ENCODE results near the gene SLC36A3. TPM values are rescaled to one million over a fixed set of nuclear protein-coding genes. Genes with fewer than 3 reads are reported as not detected.

SLC36A3 gene
- total and polyA plus RNA-seq, 4 experiments from 2014 or later: not detected

GRCh38 chr5:151318850-151319732, 15.5 kb upstream of the SLC36A3 start:
- H3K4me3 Mint-ChIP-seq: no peak overlapping the region
- Histone ChIP-seq H3K27me3 (ENCODE audit: insufficient read depth, low read length) (no peaks in the 10 kb centered on the region), H3K36me3 (ENCODE audit: insufficient read depth, low read length) (no peaks in the 10 kb centered on the region), H3K4me3 (ENCODE audit: low read length in 2 of 2) (no peak overlapping the region), H3K9me3 (ENCODE audit: control insufficient read depth in 1 of 2, low read length in 2 of 2) (no peaks in the 10 kb centered on the region), H3K4me1 (ENCODE audit: insufficient read depth, low read length) (no peaks in the 10 kb centered on the region), H3K27ac (ENCODE audit: low read depth, low read length) (no peak overlapping the region)
- ChIA-PET POLR2A (ENCODE audit: partially characterized antibody) (no interaction called here), CTCF (ENCODE audit: partially characterized antibody) (no interaction called here)
- H3K27me3 Mint-ChIP-seq: peaks cover 7 to 12% of the 10 kb centered on the region in 2 donors
- H3K36me3 Mint-ChIP-seq: no peaks in the 10 kb centered on the region
- peaks cover 0 to 4% (median 1%) of the 10 kb centered on the region in 4 donors for H3K4me1 Mint-ChIP-seq
- H3K27ac Mint-ChIP-seq: no peak overlapping the region
- no peak for DNase-seq
- no peaks in the 10 kb centered on the region for H3K9me3 Mint-ChIP-seq
- intact Hi-C loops (cut with micrococcal nuclease): loop anchor here (5.0 to 10.0 kb wide), 4 partner anchors 97 to 194 kb away; partner anchors contain the start of genes ANXA6 and CCDC69

GRCh38 chr5:151317871-151318270, 14.3 kb upstream of the SLC36A3 start:
- Histone ChIP-seq H3K36me3 (ENCODE audit: insufficient read depth, low read length) (no peaks in the 10 kb centered on the region), H3K27me3 (ENCODE audit: insufficient read depth, low read length) (no peaks in the 10 kb centered on the region), H3K4me1 (ENCODE audit: insufficient read depth, low read length) (no peaks in the 10 kb centered on the region), H3K27ac (ENCODE audit: low read depth, low read length) (no peak overlapping the region), H3K4me3 (ENCODE audit: low read length in 2 of 2) (no peak overlapping the region), H3K9me3 (ENCODE audit: control insufficient read depth in 1 of 2, low read length in 2 of 2) (no peaks in the 10 kb centered on the region)
- Mint-ChIP-seq H3K27me3 (peaks cover 6 to 8% of the 10 kb centered on the region in 2 donors), H3K27ac (peak overlapping the region in 1 of 7 donors; percentile 23), H3K9me3 (no peaks in the 10 kb centered on the region), H3K36me3 (no peaks in the 10 kb centered on the region), H3K4me1 (peaks cover 0 to 4% (median 1%) of the 10 kb centered on the region in 4 donors), H3K4me3 (no peak overlapping the region)
- DNase-seq: no peak
- ChIA-PET POLR2A (ENCODE audit: partially characterized antibody) (no interaction called here), CTCF (ENCODE audit: partially characterized antibody) (interaction anchor here (0.7 kb wide), 1 partner anchor 197 kb away, joined by 3 read pairs; no protein-coding TSS in a partner anchor)
- intact Hi-C loops (cut with micrococcal nuclease): loop anchor here (5.0 to 10.0 kb wide), 4 partner anchors 96 to 193 kb away; partner anchors contain the start of genes ANXA6 and CCDC69

GRCh38 chr5:151315998-151316597, 12.5 kb upstream of the SLC36A3 start:
- H3K9me3 ChIP-seq (ENCODE audit: control insufficient read depth in 1 of 2, low read length in 2 of 2): no peaks in the 10 kb centered on the region
- POLR2A ChIA-PET (ENCODE audit: partially characterized antibody): interaction anchor here (0.6 kb wide), 1 partner anchor 1345 kb away, joined by 3 read pairs; no protein-coding TSS in a partner anchor
- Mint-ChIP-seq H3K27me3 (peaks cover 8 to 11% of the 10 kb centered on the region in 2 donors), H3K4me3 (no peak overlapping the region), H3K4me1 (peaks cover 0 to 4% (median 1%) of the 10 kb centered on the region in 4 donors), H3K9me3 (peaks cover 0 to 9% (median 5%) of the 10 kb centered on the region in 8 donors), H3K36me3 (no peaks in the 10 kb centered on the region), H3K27ac (no peak overlapping the region)
- no peaks in the 10 kb centered on the region for H3K4me1 ChIP-seq (ENCODE audit: insufficient read depth, low read length)
- intact Hi-C loops (cut with micrococcal nuclease): loop anchor here (5.0 to 10.0 kb wide), 4 partner anchors 94 to 191 kb away; partner anchors contain the start of genes ANXA6 and CCDC69
- no peaks in the 10 kb centered on the region for H3K36me3 ChIP-seq (ENCODE audit: insufficient read depth, low read length)
- DNase-seq: peak in 4 of 5 donors; percentile 2 to 19 (median 12)
- no peak overlapping the region for H3K4me3 ChIP-seq (ENCODE audit: low read length in 2 of 2)
- CTCF ChIA-PET (ENCODE audit: partially characterized antibody): interaction anchor here (0.6 to 1.5 kb wide), 10 partner anchors 9 to 816 kb away, joined by 3 to 5 read pairs (median 3); no protein-coding TSS in a partner anchor
- H3K27ac ChIP-seq (ENCODE audit: low read depth, low read length): no peak overlapping the region
- no peaks in the 10 kb centered on the region for H3K27me3 ChIP-seq (ENCODE audit: insufficient read depth, low read length)

- CTCF ChIA-PET (ENCODE audit: partially characterized antibody): interaction anchor here (0.6 to 1.0 kb wide), 2 partner anchors 30 to 60 kb away, joined by 3 read pairs; partner anchors contain the start of gene GM2A
- peaks cover 0 to 19% (median 13%) of the 10 kb centered on the region in 8 donors for H3K9me3 Mint-ChIP-seq
Observed at GRCh38 chr5:151313357-151313756, 9.8 kb upstream of the SLC36A3 start.

GRCh38 chr5:151312756-151313324, 9.3 kb upstream of the SLC36A3 start:
- Histone ChIP-seq H3K4me3 (ENCODE audit: low read length in 2 of 2) (no peak overlapping the region), H3K36me3 (ENCODE audit: insufficient read depth, low read length) (no peaks in the 10 kb centered on the region), H3K4me1 (ENCODE audit: insufficient read depth, low read length) (no peaks in the 10 kb centered on the region), H3K27ac (ENCODE audit: low read depth, low read length) (no peak overlapping the region), H3K27me3 (ENCODE audit: insufficient read depth, low read length) (no peaks in the 10 kb centered on the region), H3K9me3 (ENCODE audit: control insufficient read depth in 1 of 2, low read length in 2 of 2) (no peaks in the 10 kb centered on the region)
- H3K9me3 Mint-ChIP-seq: peaks cover 0 to 19% (median 13%) of the 10 kb centered on the region in 8 donors
- no peak overlapping the region for H3K4me3 Mint-ChIP-seq
- H3K27me3 Mint-ChIP-seq: peaks cover 8 to 16% of the 10 kb centered on the region in 2 donors
- DNase-seq: no peak
- ChIA-PET CTCF (ENCODE audit: partially characterized antibody) (no interaction called here), POLR2A (ENCODE audit: partially characterized antibody) (no interaction called here)
- H3K36me3 Mint-ChIP-seq: no peaks in the 10 kb centered on the region
- H3K4me1 Mint-ChIP-seq: peaks cover 0 to 4% (median 1%) of the 10 kb centered on the region in 4 donors
- intact Hi-C loops (cut with micrococcal nuclease): loop anchor here (10.0 kb wide), 2 partner anchors 158 to 188 kb away; partner anchors contain the start of gene ANXA6
- no peak overlapping the region for H3K27ac Mint-ChIP-seq

More at GRCh38 chr5:151313357-151313756, 9.8 kb upstream of the SLC36A3 start:
- Mint-ChIP-seq H3K4me1 (peaks cover 0 to 4% (median 1%) of the 10 kb centered on the region in 4 donors), H3K4me3 (no peak overlapping the region), H3K27me3 (peaks cover 8 to 15% of the 10 kb centered on the region in 2 donors), H3K27ac (no peak overlapping the region), H3K36me3 (no peaks in the 10 kb centered on the region)
- DNase-seq: no peak
- POLR2A ChIA-PET (ENCODE audit: partially characterized antibody): no interaction called here
- no peaks in the 10 kb centered on the region for H3K27me3 ChIP-seq (ENCODE audit: insufficient read depth, low read length)
- H3K27ac ChIP-seq (ENCODE audit: low read depth, low read length): no peak overlapping the region
- H3K4me1 ChIP-seq (ENCODE audit: insufficient read depth, low read length): no peaks in the 10 kb centered on the region
- H3K9me3 ChIP-seq (ENCODE audit: control insufficient read depth in 1 of 2, low read length in 2 of 2): no peaks in the 10 kb centered on the region
- intact Hi-C loops (cut with micrococcal nuclease): loop anchor here (10.0 kb wide), 2 partner anchors 159 to 189 kb away; partner anchors contain the start of gene ANXA6
- no peak overlapping the region for H3K4me3 ChIP-seq (ENCODE audit: low read length in 2 of 2)
- H3K36me3 ChIP-seq (ENCODE audit: insufficient read depth, low read length): no peaks in the 10 kb centered on the region

- H3K36me3 ChIP-seq (ENCODE audit: insufficient read depth, low read length): no peaks in the 10 kb centered on the region
- Mint-ChIP-seq H3K4me1 (peaks cover 0 to 2% (median under 1%) of the 10 kb centered on the region in 4 donors), H3K27ac (no peak overlapping the region), H3K27me3 (peaks cover 9 to 13% of the 10 kb centered on the region in 2 donors), H3K4me3 (no peak overlapping the region), H3K9me3 (peaks cover 0 to 19% (median 13%) of the 10 kb centered on the region in 8 donors), H3K36me3 (no peaks in the 10 kb centered on the region)
- H3K27ac ChIP-seq (ENCODE audit: low read depth, low read length): no peak overlapping the region
- DNase-seq: no peak
- H3K27me3 ChIP-seq (ENCODE audit: insufficient read depth, low read length): no peaks in the 10 kb centered on the region
- ChIA-PET POLR2A (ENCODE audit: partially characterized antibody) (no interaction called here), CTCF (ENCODE audit: partially characterized antibody) (no interaction called here)
- no peaks in the 10 kb centered on the region for H3K4me1 ChIP-seq (ENCODE audit: insufficient read depth, low read length)
- H3K4me3 ChIP-seq (ENCODE audit: low read length in 2 of 2): no peak overlapping the region
- intact Hi-C loops (cut with micrococcal nuclease): loop anchor here (10.0 kb wide), 2 partner anchors 156 to 186 kb away; partner anchors contain the start of gene ANXA6
- H3K9me3 ChIP-seq (ENCODE audit: control insufficient read depth in 1 of 2, low read length in 2 of 2): no peaks in the 10 kb centered on the region
Observed at GRCh38 chr5:151310932-151311331, 7.4 kb upstream of the SLC36A3 start.
